Small intestine (tissue), 7 donors: Measurements from ENCODE around the gene ZNF22. TPM values are rescaled to one million over a fixed set of nuclear protein-coding genes. Genes with fewer than 3 reads are reported as not detected.

Source experiments
- DNase-seq, 2 donors: peaks; one replicate each; pipeline versions ENCODE4 v3.0.0 to v3.0.0-alpha.2; 2013
- FAIRE-seq: peaks from 2 replicates; lab custom pipeline; 2012; peaks lifted over from hg19 to GRCh38; lab: Jason Lieb, UNC
- H3K27ac ChIP-seq, 3 donors: one replicate each; pipeline ENCODE4 v1.5.1; 2013; ENCODE audit warnings: low read length in 2 of 3, mild to moderate bottlenecking in 2 of 3, control low read depth in 1 of 3, inconsistent platforms in 1 of 3, low read depth in 1 of 3, moderate library complexity in 1 of 3
- H3K27me3 ChIP-seq, 3 donors: one replicate each; pipeline ENCODE4 v1.6.1; 2013; ENCODE audit warnings: low read length in 3 of 3, inconsistent platforms in 1 of 3; ENCODE audit not compliant: control insufficient read depth in 3 of 3, insufficient read depth in 3 of 3
- H3K36me3 ChIP-seq, 3 donors: one replicate each; pipeline ENCODE4 v1.6.1; 2013; ENCODE audit warnings: low read length in 3 of 3, inconsistent platforms in 1 of 3, low read depth in 1 of 3, mild to moderate bottlenecking in 1 of 3, moderate library complexity in 1 of 3; ENCODE audit not compliant: control insufficient read depth in 3 of 3, insufficient read depth in 2 of 3
- H3K4me1 ChIP-seq, 3 donors: one replicate each; pipeline ENCODE4 v1.6.1; 2013; ENCODE audit warnings: low read length in 2 of 3, inconsistent platforms in 1 of 3, low read depth in 1 of 3, mild to moderate bottlenecking in 1 of 3, moderate library complexity in 1 of 3; ENCODE audit not compliant: control insufficient read depth in 3 of 3, insufficient read depth in 2 of 3
- H3K4me3 ChIP-seq, 3 donors: one replicate each; pipeline ENCODE4 v1.5.1; 2013; ENCODE audit warnings: low read length in 3 of 3, control low read depth in 1 of 3, inconsistent platforms in 1 of 3, low read depth in 1 of 3, mild to moderate bottlenecking in 1 of 3, moderate library complexity in 1 of 3
- H3K9me3 ChIP-seq, 2 donors: one replicate each; pipeline ENCODE4 v1.6.1; 2013; ENCODE audit warnings: low read depth in 1 of 2, low read length in 1 of 2; ENCODE audit not compliant: control insufficient read depth in 2 of 2, insufficient read depth in 1 of 2
- WGBS, 3 donors: extraction: QIAGEN DNeasy Blood & Tissue Kit; methylation state at CpG; one replicate each; pipeline ENCODE4 v1.1.7; 2013; 5-methylcytosine and 5-hydroxymethylcytosine counted together
- polyA plus RNA-seq, 4 donors: library from polyadenylated mRNA; stranded (reverse) in 3 of 4; unstranded in 1 of 4; fragments of 200-250 nt in 3 of 4; fragments of 120-200 nt in 1 of 4; gene quantifications; one replicate each; pipeline versions ENCODE4 v1.2.1 to v1.2.3, GENCODE V29; 2013
- donor health status: healthy with polysubstance abuse.
- donor health status: control.
- donor health status: control.
- donor health status: Bipolar disorder and iron deficiency.
- donor health status: healthy.

The ZNF22 gene
- polyA plus RNA-seq, 4 donors, result 8.1 to 30.3 (median 13.3) TPM

DNA sequence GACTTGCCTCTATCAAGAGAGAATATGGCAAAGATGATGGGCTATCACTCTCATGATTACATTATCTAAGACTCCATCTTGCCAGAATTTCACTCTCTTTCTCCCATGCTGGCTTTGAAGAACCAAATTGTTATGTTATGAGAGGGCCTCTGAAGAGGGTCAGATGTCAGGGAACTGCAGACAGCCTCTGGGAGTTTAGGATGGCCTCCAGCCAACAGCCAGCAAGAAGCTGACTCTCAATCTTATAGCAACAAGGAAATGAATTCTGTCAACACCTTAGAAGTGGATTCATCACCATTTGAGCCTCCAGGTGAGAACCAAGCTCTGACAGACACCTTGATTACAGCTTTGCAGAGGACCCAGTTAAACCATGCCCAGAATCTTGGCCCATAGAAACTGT lies 33.6 kb downstream of the ZNF22 start:
- Histone ChIP-seq H3K27me3 (peaks cover 0 to 2% (median 0%) of the 10 kb centered on the region in 3 donors), H3K36me3 (no peaks in the 10 kb centered on the region), H3K4me3 (no peak overlapping the region), H3K27ac (no peak overlapping the region), H3K9me3 (peaks cover 0 to 6% of the 10 kb centered on the region in 2 donors), H3K4me1 (no peaks in the 10 kb centered on the region)
- no peak for DNase-seq
- FAIRE-seq, result no peak

DNA sequence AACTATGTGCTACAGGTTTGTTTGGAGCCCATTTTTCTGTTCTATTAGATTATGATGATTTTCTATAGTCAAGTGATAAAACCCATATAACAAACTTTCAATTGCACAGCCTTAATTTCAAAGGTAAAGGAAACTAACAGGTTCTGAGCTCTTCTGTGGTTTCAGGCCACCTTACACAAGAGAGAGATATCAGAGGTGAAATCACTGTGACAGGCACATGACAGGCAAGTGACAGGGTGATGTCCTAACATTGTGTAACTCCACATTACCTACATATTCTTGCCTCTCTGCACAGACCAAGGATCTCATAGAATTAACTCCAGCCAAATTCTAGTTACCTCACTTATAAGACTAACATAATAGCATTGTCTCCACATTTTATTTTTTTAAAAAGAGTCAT lies 35.0 kb downstream of the ZNF22 start:
- Histone ChIP-seq H3K9me3 (peaks cover 0 to 5% of the 10 kb centered on the region in 2 donors), H3K4me1 (no peaks in the 10 kb centered on the region), H3K4me3 (no peak overlapping the region), H3K27me3 (peaks cover 0 to 2% (median 0%) of the 10 kb centered on the region in 3 donors), H3K27ac (no peak overlapping the region), H3K36me3 (no peaks in the 10 kb centered on the region)
- DNase-seq (no peak), FAIRE-seq (no peak)

GRCh38 chr10:45040921-45041542 lies 40.3 kb downstream of the ZNF22 start:
- FAIRE-seq, result no peak
- DNase-seq, result no peak
- Histone ChIP-seq H3K9me3 (no peaks in the 10 kb centered on the region), H3K36me3 (no peaks in the 10 kb centered on the region), H3K4me3 (no peak overlapping the region), H3K27ac (no peak overlapping the region), H3K27me3 (peaks cover 0 to 2% (median 0%) of the 10 kb centered on the region in 3 donors), H3K4me1 (no peaks in the 10 kb centered on the region)

GRCh38 chr10:45044290-45044689 lies 43.6 kb downstream of the ZNF22 start:
- Histone ChIP-seq H3K4me3 (no peak overlapping the region), H3K36me3 (no peaks in the 10 kb centered on the region), H3K4me1 (no peaks in the 10 kb centered on the region), H3K27me3 (no peaks in the 10 kb centered on the region), H3K9me3 (peaks cover 0 to 4% of the 10 kb centered on the region in 2 donors), H3K27ac (no peak overlapping the region)
- 61 to 70% (median 66%) methylated on average over 7 of the region's 7 CpGs for WGBS, 3 donors
- no peak for DNase-seq
- FAIRE-seq, result no peak

GRCh38 chr10:45050551-45051235 lies 50.0 kb downstream of the ZNF22 start:
- FAIRE-seq (no peak), DNase-seq (no peak)
- 68 to 70% (median 69%) methylated on average over 4 of the region's 4 CpGs for WGBS, 3 donors
- Histone ChIP-seq H3K36me3 (no peaks in the 10 kb centered on the region), H3K9me3 (peaks cover 0 to 4% of the 10 kb centered on the region in 2 donors), H3K27me3 (no peaks in the 10 kb centered on the region), H3K27ac (no peak overlapping the region), H3K4me1 (no peaks in the 10 kb centered on the region), H3K4me3 (no peak overlapping the region)

GRCh38 chr10:45052700-45053099 lies 52.0 kb downstream of the ZNF22 start:
- WGBS, 3 donors, result 24 to 56% (median 28%) methylated on average over 1 of the region's 1 CpG

DNA sequence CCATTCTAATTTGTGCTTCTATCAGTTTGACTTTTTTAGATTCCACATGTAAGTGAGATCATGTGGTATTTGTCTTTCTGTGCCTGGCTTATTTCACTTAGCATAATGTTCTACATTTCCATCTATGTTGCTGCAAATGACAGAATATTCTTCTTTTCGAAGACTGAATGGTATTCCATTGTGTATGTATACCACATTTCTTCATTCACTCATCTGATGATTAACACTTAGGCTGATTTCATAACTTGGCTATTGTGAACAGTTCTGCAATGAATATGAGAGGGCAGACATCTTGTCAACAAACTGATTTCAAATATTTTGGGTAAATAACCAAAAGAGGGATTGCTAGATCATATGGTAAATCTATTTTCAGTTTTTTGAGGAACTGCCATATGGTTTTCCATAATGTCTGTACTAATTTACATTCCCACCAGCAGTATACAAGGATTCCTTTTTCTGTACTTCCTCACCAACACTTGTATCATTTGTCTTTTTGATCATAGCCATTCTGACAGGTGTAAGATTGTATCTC lies 52.9 kb downstream of the ZNF22 start:
- 74 to 83% (median 76%) methylated on average over 1 of the region's 1 CpG for WGBS, 3 donors
- DNase-seq (no peak), FAIRE-seq (no peak)
- Histone ChIP-seq H3K4me1 (no peaks in the 10 kb centered on the region), H3K27ac (no peak overlapping the region), H3K9me3 (no peaks in the 10 kb centered on the region), H3K4me3 (no peak overlapping the region), H3K27me3 (no peaks in the 10 kb centered on the region), H3K36me3 (no peaks in the 10 kb centered on the region)

More at GRCh38 chr10:45052700-45053099, 52.0 kb downstream of the ZNF22 start:
- Histone ChIP-seq H3K4me1 (no peaks in the 10 kb centered on the region), H3K9me3 (peaks cover 0 to 2% of the 10 kb centered on the region in 2 donors), H3K27me3 (no peaks in the 10 kb centered on the region), H3K36me3 (no peaks in the 10 kb centered on the region), H3K4me3 (no peak overlapping the region), H3K27ac (no peak overlapping the region)
- no peak for FAIRE-seq
- no peak for DNase-seq
